Right forelimb (tissue), 1 donor: ENCODE measurements around the gene DLL4.
A peak's percentile ranks its signal among the peaks of the same experiment; 100 is the strongest.
"Not testable (repeated sequence)": the region's sequence is repeated elsewhere in the genome, so short reads cannot be mapped to it uniquely, and the experiment has no call there.

Experiments used
- DNase-seq: peaks from one replicate; pipeline ENCODE4 v3.0.0-alpha.2; 2018

DLL4 gene

DNA sequence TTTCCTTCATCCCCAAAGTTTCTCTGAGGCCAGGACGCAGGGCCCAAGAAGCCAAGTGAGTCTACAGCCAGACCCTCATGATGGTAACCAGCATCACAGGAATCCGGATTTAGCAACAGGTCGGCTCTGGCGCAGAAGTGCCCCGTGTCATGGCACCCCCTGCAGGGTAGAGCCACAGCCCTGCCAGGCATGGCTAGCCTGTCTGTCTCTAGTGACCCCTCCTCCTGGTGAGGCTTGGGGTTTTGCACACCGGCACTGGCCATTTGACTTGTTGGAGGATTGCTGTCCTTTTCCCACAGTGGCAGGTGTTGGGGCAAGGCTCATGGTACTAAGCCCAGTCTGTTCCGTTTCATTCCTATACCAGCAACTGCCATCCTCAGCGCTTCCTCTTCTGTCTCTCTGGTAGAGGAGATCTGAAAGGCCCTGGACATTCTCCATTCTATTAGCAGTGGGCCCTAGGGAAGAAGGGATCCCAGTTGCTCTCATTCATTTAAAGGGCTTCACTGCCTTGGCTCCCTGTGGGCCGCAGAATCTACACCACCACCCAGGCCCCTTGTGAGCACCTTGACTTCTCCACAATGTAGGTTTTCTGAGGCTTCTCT is 14.7 kb downstream of the DLL4 start:
- DNase-seq: no peak

DNA sequence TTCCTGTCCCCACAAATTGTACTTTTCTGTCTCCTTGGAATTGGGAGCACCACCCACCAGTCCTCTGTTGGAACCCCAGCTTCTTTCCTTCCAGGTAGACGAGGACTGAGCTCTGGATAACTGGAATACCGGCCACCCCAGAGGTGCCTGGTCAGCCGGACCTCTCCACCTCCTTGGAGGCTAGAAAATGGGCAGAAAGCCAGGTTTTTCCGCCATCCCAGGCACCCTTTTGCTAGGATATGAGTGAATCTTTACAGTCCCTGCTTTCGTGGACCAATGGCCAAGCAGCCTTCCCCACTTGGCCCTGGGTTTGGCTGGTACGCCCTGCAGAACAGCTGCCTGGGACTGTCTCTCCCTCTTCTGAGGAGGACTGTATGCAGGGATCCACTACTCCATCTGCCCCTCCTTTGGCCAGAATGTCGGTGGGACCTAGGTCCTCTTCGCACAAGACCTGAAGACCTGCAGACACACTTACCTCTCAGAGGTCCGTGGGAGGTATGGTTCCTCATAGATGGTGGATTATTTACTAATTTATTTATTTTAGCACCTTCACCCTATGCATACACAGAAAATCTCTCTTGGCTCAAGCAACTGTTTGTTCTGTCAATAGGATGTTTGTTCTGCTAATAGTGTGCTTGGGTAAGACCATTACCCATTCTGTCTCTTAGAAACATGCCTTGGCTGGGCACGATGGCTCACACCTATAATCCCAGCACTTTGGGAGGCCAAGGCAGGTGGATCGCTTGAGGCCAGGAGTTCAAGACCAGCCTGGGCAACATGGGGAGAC is 15.6 kb downstream of the DLL4 start:
- DNase-seq: no peak

DNA sequence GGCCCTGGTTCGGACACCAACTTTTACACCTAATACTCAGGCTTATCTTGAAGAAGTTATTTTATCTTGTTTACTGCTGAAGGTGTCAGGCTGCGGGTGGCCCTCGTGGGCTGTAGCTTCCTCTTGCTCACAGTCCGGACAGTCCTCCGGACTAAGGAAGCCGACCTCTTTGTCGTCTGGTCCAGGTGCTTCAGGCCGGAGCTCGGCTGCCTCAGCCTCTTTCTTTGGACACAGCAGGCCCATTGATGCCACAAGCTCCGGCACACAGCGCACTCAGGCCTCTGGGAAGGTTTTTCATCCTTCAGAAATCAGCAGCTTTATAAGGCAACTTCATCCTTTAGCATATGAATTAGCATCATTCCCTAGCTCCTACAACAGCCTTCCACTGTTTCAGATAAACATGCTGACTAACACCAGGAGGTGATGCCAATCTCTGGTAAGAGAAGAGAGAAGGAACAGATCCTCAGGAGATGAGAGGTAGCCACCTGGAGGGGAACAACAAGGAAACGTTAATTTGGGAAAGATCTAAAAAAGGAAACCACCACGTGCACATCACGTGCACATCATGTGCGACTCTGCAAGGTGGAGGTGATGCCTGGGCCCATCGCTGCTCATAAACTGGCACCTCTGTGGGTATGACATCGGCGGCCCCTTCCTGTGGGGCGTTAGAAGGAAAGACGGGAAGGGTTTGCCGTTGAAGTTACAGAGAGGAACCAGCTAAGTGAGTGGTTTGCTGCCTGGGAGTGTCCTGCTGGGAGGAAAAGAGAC is 19.8 kb downstream of the DLL4 start:
- DNase-seq: no peak

DNA sequence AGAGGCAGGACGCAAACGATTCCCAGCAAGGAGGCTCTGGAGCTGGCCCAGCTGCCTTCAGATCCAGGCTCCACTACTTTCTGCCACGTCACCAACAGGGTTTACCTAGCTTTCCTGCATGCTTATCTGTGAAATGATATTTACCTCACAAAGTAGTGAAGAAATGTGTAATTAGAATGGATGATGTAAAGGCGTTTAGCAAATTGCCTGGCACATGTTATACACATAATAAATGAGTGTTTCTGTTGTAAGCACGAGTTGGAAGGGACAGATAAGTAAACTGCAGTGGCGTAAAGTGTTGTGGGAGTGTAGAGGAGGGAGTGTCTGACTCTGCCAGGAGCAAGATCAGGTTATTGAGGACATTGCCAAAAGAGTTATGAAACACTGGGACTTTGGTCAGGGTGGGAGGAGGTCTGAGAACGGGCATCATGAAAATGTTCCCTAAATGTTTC is 20.6 kb downstream of the DLL4 start:
- DNase-seq: no peak

DNA sequence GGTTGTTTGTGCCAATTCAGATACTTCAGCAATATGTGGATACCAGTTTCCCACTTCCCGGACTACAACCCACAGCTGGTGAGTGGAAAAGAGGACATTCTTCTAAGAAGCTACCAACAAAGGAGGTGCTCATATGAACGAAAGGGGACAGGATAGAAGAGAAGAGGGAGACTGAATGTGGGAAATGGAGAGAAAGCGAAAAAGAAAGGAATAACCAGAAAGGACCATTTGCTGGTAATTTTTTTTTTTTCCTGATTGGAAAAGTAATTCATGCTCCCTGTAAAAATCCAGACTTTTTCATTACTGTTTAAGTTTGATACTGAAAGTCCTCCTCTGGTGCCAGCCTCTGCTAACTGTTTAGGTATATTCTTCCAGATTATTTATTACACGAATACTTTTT is 22.6 kb downstream of the DLL4 start:
- DNase-seq: no peak

DNA sequence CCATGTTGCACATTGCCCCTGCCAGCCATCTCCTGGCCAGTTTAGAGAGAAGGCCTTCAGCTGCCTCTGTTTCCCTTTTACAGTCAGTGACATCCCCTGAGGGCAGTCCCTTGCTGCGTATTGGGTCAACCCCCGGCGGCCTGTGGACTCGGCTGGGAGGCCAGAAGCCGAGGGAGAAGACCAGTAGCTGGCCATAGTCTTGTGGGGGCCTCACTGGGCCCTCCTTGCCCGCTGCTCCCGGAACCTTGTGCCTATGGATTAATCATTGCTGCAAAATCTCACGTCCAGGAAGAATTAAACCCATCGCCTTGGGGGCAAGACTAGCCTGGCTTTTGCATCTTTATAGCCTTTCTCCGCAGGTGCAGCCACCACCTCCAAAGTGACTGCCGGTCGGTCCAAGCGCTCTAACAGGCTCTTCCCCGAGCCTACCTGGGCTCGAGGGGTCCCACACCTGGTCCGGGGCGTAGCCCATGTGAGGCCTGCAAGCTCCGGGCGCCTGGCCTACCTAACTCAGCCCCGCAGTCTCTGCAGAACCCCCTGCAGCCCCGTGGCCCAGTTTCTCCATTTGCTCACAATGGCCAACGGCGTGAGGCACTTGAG is 23.3 kb downstream of the DLL4 start:
- no peak for DNase-seq

DNA sequence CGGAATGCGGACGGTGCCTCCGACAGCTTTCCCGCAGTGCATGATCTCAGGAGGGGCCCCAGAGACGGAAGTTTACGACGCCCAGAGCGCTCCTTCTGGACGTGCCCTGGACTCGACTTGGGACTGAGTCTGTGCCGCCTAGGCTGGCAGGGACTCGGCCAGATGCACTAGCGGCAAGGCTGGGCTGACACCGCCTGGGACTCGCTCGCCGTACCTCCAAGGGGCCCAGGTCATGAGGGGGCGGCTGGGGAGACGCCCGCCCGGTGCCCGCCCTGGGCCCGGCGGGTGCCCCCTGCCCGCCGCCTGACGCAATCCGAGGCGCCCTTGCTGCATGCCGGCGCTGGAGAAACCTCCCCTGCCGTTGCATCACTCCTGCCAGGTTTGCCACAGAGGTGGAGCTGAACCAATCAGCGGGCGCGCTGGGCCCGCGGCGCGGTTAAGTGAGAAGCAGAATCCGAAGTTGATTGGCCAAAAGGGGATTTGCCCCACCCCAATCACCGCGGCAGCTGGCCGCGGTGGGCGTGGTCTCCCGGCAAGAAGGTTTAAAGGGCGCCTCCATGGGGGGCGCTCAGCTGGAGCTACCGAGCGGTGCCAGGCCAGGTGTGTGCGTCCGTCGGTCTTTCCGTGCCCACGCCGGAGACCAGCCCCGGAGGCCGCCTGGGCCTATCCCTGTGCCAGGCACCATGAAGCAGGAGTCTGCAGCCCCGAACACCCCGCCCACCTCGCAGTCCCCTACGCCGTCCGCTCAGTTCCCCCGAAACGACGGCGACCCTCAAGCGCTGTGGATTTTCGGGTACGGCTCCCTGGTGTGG is 24.0 kb downstream of the DLL4 start, which contains the start of gene CHAC1:
TSS of gene CHAC1 (plus strand) at position 571 of the 812 bp plus-strand sequence. CDS start at position 684, 113 bp downstream.
- DNase-seq: peak; percentile 88

DNA sequence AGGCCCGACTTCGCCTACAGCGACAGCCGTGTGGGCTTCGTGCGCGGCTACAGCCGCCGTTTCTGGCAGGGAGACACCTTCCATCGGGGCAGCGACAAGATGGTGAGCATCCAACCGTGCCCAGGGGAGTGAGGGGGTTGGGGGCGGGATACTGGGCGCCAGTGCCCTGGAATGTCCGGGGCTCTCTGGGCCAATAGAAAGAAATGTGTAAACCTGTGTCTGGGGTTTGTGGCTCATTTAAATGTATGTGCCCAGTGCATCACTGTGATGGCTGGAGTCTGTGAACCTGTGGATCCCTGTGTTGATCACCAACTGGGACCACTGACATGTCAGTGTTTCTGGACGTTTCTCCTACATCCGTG is 24.6 kb downstream of the DLL4 start:
- no peak for DNase-seq

DNA sequence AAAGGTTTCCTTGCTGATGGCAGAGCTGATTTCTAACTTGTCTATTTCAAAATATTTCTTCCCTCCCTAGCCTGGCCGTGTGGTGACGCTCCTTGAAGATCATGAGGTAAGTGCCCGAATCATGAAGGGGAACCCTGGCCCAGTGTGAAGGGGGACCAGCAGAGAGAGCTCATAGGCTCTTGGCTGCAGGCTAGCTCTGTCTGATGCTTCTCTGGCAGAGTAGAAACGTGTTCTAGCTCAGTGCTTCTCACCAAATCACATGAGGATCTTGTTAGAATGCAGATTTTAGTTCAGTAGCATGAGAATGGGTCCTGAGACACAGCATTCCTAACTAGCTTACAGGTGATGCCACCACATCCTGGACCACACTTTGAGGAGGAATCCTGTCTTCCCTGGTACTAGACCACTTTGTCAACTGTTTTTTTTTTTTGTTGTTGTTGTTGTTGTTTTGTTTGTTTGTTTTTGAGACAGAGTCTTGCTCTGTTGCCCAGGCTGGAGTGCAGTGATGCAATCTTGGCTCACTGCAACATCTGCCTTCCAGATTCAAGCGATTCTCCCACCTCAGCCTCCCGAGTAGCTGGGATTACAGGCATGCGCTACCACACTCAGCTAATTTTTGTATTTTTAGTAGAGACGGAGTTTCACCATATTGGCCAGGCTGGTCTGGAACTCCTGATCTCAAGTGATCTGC is 25.2 kb downstream of the DLL4 start:
- DNase-seq: not testable (repeated sequence)

DNA sequence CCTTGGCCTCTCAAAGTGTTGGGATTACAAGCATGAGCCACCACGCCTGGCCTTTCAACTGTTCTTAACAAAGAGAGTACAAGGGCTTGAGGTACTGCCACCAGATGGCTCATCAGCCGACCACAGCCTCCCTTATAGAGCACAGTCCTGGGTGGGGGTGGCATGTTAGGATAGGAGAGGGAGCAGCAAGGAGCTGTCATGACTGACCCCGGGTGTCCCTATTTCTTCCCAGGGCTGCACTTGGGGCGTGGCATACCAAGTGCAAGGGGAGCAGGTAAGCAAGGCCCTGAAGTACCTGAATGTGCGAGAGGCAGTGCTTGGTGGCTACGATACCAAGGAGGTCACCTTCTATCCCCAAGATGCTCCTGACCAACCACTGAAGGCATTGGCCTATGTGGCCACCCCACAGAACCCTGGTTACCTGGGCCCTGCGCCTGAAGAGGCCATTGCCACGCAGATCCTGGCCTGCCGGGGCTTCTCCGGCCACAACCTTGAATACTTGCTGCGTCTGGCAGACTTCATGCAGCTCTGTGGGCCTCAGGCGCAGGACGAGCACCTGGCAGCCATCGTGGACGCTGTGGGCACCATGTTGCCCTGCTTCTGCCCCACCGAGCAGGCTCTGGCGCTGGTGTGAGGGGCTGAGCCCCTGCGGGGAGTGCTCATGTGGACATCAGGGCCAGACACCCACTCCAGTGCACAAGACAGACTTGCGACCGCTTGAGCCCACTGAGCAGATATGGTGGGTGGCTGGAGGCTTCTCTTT is 26.2 kb downstream of the DLL4 start:
- DNase-seq: no peak

DNA sequence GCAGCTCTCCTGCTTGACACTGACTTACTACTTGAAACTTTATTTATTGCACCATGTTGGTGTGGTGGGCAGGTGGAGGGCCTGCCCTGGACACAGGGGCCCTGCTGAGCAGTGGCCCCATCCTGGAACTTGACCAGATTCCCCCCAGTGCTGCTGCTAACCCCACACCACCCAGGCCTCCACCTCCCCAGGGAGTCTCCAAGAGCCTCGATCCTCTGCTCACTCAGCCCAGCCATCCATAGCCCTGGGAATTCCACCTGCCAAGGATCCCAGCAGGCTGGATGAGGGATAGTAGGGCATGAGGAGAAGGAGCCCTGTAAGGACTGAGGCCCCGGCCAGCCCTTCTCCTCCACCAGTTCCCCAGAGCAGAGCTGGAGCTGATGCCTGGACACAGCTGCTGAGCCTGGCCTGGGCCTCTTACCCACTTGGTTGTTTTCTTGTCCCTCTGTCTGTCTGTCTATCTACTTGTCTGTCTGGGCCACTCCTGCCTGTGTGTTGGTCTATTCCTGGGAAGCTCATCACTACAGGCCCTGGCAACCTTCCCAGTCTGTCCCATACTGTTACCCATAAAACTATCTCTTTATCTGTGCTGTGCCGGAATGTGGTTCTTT is 26.9 kb downstream of the DLL4 start:
- DNase-seq: no peak

DNA sequence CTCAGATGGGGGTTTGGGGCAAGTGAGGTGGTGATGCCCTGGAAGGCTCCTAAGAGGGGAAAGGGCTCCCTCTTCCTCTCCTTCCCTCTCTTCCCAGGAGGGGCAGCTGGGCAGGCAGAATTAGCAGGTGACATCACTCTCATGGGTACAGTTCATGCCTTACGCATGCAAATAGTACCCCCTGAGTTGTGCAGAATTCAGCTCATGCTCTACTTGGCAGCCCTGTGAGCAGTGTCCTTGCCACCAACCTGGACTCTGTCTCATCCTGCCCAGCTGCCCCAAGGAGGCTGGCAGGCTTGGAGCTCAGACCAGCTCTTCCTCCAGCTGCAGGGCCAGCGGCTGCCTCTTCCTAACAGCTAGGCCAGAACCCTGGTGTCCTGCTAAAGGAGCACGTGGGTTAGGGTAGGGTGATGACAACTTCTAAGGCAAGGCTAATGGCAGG is 27.4 kb downstream of the DLL4 start:
- DNase-seq: no peak

DNA sequence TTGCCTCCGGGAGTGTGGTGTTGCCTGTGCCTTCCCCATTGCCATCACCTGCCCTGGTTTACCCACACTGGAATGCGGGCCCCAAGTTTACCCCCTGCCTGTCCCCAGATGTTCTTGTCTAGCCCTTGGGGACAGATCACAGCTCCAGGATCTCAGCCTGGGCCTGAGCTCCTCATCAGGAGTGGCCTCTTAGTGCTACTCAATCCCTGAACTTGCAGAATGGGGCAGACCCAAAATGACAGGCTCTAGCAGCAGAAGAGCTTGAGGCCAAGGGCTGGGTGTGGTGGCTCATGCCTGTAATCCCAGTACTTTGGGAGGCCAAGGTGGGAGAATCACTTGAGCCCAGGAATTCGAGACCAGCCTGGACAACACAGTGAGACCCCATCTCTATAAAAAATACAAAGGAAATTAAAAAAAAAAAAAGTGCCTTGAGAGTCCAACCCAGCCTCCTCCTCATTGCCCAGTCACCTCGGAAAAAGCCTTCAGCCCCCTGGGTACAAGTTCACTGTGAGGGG is 28.0 kb downstream of the DLL4 start:
- no peak for DNase-seq

DNA sequence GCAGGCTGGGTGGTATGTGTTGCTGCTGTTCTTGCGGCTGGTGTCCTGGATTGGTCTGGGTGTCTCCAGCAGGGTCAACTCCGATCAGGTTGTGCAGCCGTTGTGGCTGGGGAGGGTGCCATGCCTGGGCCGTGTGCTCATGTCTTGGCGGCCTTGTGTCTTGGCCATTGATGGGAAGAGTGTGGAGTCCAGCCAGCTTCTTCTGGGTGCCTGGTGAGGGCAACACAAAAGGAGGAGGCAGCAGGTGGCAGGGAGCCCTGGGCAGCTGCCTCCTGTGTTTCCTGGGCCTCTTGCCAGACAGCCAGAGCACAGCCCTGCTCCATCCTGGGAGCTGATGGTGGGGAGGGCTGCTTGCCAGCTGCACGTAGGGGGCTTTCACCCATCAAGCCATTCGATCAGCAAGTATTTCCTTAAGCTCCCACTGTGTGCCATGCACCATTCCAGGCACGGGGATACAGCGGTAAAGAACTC is 28.5 kb downstream of the DLL4 start:
- DNase-seq: no peak

DNA sequence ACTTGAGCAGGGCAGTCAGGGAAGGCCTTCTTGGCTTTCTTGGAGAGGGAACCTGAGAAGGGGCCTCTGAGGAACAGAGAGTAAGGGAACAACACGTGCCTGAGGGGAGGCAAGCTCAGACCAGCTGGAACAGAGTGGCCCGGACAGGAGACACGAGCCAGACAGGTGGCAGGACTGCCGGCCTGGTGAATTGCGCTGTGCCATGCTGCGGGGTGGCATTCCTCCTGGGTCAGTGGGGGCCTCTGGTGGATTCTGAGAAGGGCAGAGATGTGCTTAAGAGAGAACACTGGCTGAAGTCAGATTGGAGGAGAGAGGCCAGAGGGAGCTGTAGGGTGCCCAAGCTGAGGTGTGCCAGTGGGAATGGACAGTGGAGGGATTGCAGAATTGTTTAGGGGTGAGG is 29.0 kb downstream of the DLL4 start:
- no peak for DNase-seq

DNA sequence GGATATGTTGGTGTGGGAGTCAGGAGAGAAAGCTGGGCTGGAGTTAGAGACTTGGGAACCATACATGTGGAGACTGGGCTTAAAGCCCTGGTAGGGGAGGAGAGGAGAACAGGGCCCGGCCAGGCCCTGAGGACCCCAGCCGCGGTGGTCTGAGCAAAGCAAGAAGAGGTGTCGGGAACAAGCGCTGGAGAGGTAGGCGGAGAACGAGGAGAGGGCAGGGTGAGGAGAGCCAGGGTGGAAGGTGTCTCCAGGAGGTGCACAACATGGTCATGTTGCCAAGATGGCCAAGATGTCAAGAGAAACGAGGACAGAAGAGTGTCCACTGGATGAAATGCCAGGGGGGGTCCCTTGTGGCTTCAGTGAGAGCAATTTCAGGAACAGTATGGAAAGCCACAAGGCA is 29.6 kb downstream of the DLL4 start:
- DNase-seq: no peak

DNA sequence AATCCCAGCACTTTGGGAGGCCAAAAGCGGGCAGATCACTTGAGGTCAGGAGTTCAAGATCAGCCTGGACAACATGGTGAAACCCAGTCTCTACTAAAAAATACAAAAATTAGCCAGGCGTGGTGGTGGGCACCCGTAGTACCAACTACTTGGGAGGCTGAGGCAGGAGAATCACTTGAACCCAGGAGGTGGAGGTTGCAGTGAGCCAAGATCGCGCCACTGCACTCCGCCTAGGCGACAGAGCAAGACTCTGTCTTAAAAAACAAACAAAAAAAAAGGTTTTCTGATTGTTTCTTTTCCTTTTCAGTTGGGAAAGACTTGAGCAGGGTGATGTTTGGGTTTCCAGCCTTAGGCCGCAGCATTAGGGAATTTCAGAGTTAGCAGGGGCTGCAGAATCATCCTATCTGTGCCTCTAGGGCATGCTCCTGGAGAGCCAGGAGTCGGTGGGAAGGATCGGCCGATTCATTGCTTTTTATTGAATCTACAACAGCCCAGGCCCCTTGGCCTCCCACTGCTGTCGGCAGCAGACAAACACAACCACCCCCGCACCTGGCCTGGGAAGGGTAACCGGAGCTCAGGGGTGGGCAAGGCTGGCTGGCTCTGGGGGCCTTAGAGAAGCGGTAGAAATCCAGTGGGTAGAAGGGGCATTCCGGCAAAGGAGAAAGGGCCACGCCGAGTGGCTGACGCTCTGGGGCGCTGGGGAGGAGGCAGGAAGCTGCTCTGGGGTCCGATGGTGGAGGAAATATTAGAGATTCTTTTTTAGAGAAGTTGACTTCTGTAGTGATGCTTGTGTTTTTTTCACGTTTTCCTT is 30.4 kb downstream of the DLL4 start:
- DNase-seq: no peak

DNA sequence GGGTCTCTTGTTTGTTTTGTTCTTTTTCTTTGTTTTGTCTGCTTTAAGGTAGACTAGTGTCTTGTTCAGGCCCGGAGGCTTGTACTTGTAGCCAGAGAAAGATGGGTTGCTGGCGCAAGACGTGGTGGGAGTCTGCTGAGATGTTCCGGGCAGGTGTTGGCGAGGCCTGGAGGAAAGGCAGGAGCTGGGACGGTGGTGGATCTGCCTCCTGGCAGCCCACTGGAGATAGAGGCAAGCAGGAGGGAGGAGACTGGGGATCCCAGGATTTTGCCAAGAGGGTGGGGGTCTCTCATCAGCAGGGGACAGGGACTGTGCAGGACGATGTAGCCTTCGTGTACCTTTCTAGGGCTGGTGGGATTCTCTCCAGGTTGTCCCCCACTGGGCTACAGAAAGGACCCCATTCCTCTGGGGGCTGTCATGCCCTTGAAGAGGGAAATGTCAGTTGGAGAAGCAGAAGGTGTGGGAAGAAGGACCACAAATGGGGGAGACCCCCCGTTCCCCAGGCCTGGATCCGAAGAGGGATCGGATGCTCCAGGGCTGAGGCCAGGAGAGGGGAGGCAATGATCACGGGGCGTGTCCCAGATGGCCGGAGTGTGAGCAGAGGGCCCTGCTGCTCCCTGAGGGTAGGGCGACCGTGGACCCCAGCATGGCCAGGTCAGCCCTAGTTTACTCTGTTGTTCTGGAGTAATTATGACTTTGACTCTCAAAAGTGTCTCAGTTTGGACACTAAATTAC is 31.2 kb downstream of the DLL4 start:
- no peak for DNase-seq

DNA sequence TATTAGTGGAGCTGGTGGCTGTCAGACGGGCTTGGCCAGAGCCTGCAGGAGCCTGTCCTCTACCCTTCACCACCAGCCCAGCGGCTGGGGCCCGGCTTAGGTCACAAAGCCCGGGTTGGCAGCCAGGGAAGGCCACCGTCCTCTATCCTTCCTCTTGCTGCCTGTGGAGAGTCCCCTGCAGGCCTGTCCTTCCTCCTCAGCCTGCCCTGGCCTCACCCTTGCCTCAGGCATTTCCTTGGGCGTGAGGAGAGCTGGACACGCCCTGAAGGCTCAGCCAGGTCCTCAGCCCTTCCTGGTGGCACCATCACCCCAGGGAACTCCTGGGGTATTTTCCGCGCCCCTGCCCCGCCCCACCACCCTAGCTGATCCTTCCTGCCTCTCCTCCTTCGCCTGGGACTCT is 31.8 kb downstream of the DLL4 start:
- DNase-seq: no peak
